GM19468 (cell line): ENCODE data around the gene PCSK6.
"Not testable (repeated sequence)": the region's sequence is repeated elsewhere in the genome, so short reads cannot be mapped to it uniquely, and the experiment has no call there.

Source experiments
- ATAC-seq: cut with Tn5 transposase; IDR thresholded peaks from one replicate; pipeline ENCODE4 v1.9.1; 2021; ENCODE audit warnings: mild to moderate bottlenecking, moderate library complexity, moderate number of reproducible peaks; ENCODE audit not compliant: unreplicated experiment; ENCODE audit errors: extremely low read depth

PCSK6 gene

GRCh38 chr15:101349047-101349951, 140.2 kb downstream of the PCSK6 start:
- ATAC-seq = no peak

GRCh38 chr15:101348643-101349042, 140.9 kb downstream of the PCSK6 start:
- ATAC-seq = no peak

DNA sequence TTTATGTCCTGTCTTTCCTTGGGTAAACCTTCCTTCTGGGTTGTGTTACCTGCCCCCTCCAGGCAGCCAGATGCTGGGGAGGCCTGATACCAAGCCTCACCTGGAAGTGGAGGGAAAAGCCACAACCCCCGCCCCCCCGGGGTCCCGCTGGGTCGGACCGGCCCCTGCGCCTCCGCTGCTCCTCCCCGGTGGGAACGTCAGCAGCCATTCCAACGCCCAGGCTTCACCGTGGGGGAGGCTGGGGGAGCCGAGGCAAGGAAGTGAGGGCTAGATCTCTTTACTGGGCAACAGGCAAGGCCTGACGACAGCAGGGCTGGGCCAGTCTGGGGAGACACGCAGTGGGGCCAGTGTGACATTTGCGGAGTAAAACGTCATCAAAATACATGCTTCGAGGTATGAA, 141.5 kb downstream of the PCSK6 start:
- no peak for ATAC-seq

GRCh38 chr15:101347454-101347853, 142.1 kb downstream of the PCSK6 start:
- ATAC-seq = no peak

- no peak for ATAC-seq
Observed at GRCh38 chr15:101346928-101347327, 142.6 kb downstream of the PCSK6 start.

- no peak for ATAC-seq
Observed at GRCh38 chr15:101342056-101342455, 147.5 kb downstream of the PCSK6 start.

DNA sequence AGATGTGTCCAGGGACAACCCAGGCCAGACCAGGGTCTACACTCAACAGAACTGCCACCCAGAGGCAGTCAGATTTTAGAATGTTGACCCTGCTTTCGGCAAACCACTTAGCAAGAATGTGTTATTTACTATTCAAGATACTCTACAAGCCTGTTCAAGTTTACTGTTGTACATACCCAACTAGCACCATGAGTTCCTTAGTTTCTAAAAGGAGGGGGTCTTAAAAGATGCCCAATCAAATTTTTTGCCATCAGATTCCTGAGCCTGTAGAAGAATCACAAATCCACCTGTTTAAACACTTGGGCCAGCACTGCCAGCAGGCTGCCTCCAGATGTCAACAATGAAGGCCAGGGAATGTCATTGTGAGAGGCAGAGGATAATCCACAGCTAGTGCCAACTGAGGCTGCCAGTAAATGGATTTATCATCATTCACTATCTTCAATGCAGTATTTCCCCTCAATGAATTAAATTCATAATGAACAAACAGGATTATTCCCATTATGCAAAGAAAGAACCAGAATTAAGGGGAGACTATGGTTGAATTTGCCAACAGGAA, 150.9 kb downstream of the PCSK6 start:
- ATAC-seq = no peak

DNA sequence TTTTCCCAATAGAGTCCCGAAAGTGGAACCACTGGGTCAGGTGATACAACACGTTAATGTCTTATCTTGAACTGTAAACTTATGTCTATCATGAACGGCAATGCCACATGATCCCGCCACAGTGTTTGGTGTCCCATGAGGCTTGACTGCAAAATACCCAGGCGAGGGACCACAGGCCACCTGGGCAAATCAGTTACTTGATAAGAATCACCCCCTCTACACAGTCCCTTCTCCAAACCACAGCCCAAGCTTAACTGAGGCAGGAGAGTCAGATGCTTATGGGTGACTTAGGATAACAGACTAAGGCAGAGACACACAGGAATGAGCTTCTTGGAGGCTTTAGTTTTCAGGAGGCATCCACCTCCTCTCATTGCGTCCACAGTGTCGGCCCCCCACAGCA, 151.5 kb downstream of the PCSK6 start:
- ATAC-seq = no peak

DNA sequence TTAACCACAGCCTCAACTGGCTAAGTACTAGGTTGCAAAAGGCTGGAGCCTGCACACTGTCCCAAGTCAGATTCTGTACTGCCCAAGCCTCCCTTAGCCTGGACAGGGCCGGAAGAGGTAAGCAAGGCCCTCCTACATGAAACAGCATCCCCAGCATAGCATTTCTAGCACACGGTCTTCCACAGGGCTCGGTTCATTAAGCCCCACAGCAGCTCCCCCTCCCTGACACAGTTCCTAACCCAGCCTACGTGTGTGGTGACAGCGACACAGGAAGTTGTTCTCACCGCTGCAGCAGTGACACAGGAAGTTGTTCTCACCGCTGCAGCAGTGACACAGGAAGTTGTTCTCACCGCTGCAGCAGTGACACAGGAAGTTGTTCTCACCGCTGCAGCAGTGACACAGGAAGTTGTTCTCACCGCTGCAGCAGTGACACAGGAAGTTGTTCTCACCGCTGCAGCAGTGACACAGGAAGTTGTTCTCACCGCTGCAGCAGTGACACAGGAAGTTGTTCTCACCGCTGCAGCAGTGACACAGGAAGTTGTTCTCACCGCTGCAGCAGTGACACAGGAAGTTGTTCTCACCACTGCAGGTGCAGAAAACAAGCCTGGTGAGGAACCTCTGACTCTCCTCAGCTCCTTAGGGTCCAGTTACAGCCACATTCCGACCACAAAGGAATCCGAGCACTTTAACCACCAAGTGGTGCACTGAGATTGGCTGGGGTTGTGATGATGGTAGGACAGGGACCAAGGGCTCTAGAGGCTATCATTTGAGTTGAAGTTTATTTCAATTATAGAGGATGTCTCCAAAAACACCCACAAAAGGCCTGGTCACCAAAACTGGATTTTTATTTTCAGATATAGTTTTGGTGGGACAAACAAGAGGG, 155.4 kb downstream of the PCSK6 start:
- not testable (repeated sequence) for ATAC-seq

DNA sequence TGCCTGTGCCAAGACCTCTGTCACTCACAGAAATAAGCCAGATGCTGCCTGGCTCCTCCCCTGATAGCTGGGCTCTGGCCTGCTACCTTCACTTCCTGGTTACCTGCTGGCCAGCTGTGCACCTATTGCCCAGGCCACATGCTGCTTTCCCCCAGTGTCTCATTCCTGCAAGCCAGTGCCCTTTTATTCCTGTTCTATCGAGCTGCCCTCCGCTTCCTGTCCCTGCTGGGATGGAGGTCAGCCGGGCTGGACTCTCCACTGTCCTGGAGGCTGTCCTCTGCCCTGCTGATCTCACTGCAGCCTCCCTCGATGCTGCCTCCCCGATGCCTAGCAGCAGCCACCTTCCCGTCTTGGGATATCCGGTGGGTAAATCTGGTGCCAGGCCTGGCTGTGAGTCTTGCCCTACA, 157.4 kb downstream of the PCSK6 start:
- ATAC-seq = no peak

- ATAC-seq = no peak
Observed at GRCh38 chr15:101329867-101330380, 159.6 kb downstream of the PCSK6 start.

- ATAC-seq = no peak
Observed at GRCh38 chr15:101329309-101329863, 160.1 kb downstream of the PCSK6 start.

DNA sequence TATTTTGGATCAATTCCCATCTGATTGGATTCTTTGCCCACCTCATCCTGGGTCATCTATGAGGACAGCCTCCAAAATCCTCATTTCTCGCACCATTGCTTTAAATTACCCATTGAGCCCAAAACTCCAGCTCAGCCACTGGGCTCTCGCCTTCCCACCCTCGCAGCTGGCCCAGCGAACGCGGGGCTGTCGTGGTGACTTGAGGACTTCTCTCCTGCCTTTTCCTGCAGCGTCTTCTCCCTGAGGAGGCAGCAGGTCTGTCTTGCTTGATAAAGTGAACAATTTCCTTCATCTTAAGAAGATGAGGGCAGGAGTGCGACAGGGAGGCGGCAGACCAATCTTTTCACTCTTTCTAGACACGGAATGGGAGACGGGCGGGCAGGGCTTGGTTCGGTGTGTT, 161.5 kb downstream of the PCSK6 start:
- ATAC-seq = no peak

DNA sequence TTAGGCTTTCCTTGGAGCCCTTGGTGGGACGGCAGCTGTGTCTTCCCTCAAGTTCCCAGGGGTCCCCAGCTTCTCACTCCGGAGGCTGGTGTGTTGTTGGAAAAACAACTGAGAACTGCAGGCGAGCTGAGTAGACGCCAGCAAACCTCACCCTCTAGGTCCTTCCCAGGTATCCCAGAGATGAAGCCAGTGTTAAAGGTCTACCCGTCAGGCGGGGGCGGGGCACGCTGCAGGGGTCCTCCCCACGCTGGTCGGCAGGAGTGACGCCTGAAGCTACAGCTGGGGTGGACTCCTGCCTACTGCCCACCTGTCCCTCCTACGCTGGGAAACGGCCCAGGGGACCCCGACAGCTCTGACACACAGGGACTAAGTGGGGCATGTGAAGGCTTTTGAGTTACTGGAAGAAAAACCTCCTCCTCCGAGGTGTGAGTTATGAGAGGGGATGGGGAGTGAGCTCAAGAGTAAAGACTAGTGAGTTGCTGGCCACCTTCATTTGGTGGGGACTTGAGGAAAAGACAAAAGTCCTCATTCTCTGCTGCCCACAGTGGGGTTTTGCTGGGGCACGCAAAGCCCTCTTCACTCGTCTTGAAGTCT, 162.3 kb downstream of the PCSK6 start:
- no peak for ATAC-seq

- no peak for ATAC-seq
Observed at GRCh38 chr15:101326462-101327146, 162.9 kb downstream of the PCSK6 start.

GRCh38 chr15:101326026-101326315, 163.5 kb downstream of the PCSK6 start:
- no peak for ATAC-seq

DNA sequence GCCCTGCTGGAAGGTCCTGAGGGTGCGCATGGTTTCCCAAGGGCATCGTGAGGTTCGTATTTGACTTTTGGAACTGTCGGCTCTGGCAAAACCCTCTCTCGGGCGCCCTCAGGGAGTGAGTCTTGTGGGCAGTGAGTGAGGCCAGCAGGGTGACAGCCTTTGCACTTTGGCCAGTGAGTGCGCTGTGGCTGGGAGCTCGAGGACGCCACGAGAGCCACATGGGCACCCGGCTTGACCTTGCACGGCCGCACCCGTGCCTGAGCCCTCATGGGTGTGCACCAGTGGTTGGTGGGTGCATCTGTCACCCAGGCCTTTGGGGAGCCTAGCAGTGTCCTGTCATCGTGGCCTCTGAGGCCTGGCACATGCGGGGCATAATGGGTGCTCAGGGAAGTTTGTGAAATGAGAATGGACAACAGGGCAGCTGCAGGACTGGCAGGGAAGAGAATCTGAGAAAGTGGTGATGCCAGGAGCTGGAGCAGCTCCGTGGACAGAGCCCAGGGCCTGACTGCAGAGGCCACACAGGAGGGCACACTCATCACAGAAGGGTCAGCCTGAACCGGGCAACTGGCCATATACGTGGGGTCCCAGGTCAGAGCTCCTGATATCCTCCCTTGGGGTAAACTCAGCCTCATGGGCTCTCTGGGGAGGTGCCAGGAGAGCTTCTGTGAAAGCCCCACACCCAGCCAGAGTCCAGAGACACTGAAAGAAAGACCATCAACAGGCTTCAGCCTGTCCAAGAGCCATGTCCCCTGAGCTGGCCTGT, 164.1 kb downstream of the PCSK6 start:
- no peak for ATAC-seq

DNA sequence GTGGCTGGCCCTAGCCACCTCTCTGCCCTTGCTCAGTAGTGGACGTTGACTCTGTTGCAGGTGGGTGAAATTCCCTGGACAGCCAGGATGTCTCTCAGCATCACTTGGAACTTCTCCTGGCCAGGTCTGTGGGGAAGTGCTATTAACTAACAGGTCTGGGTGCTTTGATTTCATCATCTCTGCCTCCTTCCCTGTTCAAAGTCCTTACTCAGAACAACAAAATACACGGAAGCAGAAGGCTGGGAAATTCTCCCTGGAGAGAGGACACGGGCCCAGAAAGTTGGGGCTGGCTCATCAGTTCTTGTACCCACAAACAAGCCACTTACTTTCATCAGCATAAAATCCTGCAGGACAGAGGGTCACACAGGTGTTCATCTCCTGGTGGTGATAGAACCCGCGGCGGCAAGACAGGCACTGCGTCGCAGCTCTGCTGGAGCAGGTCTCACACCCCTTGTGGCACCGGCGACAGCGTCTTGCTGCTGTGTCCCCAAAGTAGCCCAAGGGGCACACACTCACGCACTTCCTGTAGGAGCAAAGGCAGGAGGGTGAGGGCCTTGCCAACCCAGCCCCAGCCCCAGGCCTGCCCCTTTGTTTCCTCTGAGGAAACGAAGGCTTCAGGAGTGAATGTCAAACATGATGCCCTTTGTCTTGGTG, 164.9 kb downstream of the PCSK6 start:
- ATAC-seq = no peak
